A673 (cell line): ENCODE measurements around the gene BMX. TPM values are rescaled to one million over a fixed set of nuclear protein-coding genes. Genes with fewer than 3 reads are reported as not detected.

Experiments used
- BruUV-seq: library from RNA; stranded (reverse); fragments of 400-500 nt; replicated peaks from 2 replicates; lab custom pipeline; 2021; lab: Mats Ljungman, UMichigan
- CTCF ChIA-PET: fragments of 300-600 bp; sonication (Branson Sonifier 250); formaldehyde crosslinking; loops from one replicate; lab custom pipeline; 2022; ENCODE audit warnings: antibody characterized with exemption; lab: Charles Lee
- POLR2A ChIA-PET: fragments of 300-600 bp; sonication (Branson Sonifier 250); formaldehyde crosslinking; loops from one replicate; lab custom pipeline; 2022; ENCODE audit warnings: antibody characterized with exemption; ENCODE audit not compliant: low non-redundant PET; lab: Charles Lee
- DNase-seq: peaks from one replicate; pipeline ENCODE4 v3.0.0-alpha.2; 2015; ENCODE audit warnings: low spot score
- H3K27ac ChIP-seq: fragments of 200-600 bp; sonication (generic); 2 replicates; pipeline ENCODE4 v1.5.1; 2016; ENCODE audit warnings: mixed run types, low read depth, mild to moderate bottlenecking, mixed read lengths, antibody characterized with exemption, low read length; ENCODE audit not compliant: poor library complexity, severe bottlenecking
- H3K27me3 ChIP-seq: fragments of 200-600 bp; sonication (generic); replicated peaks from 2 replicates; pipeline ENCODE4 v1.6.1; 2017; ENCODE audit warnings: mixed run types, low read depth, mild to moderate bottlenecking, mixed read lengths, antibody characterized with exemption, low read length; ENCODE audit not compliant: insufficient read depth, poor library complexity
- H3K36me3 ChIP-seq: fragments of 200-600 bp; sonication (generic); 2 replicates; pipeline ENCODE4 v1.6.1; 2016; ENCODE audit warnings: mixed run types, mild to moderate bottlenecking, mixed read lengths, antibody characterized with exemption, low read length; ENCODE audit not compliant: insufficient read depth, poor library complexity, severe bottlenecking
- H3K4me1 ChIP-seq: fragments of 200-600 bp; sonication (generic); 2 replicates; pipeline ENCODE4 v1.6.1; 2017; ENCODE audit warnings: mixed run types, mild to moderate bottlenecking, mixed read lengths, antibody characterized with exemption, low read length; ENCODE audit not compliant: insufficient read depth, poor library complexity, severe bottlenecking
- H3K4me3 ChIP-seq: fragments of 200-600 bp; sonication (generic); 2 replicates; pipeline ENCODE4 v1.5.1; 2016; ENCODE audit warnings: low read depth, mixed run types, mild to moderate bottlenecking, mixed read lengths, low read length; ENCODE audit not compliant: poor library complexity, severe bottlenecking
- H3K9me3 ChIP-seq: fragments of 200-600 bp; sonication (generic); 2 replicates; pipeline ENCODE4 v1.6.1; 2016; ENCODE audit warnings: mixed run types, low read depth, mild to moderate bottlenecking, mixed read lengths, antibody characterized with exemption, low read length; ENCODE audit not compliant: poor library complexity, severe bottlenecking
- EZH2 ChIP-seq: fragments of 200-600 bp; sonication (generic); IDR thresholded peaks from 2 replicates; pipeline ENCODE4 v1.6.1; 2017; ENCODE audit warnings: borderline replicate concordance, low read depth, mild to moderate bottlenecking, mixed read lengths, antibody characterized with exemption, low read length; ENCODE audit not compliant: poor library complexity, severe bottlenecking
- intact Hi-C: fragments of 100-400 bp; cut with micrococcal nuclease; formaldehyde crosslinking; loops from one replicate; pipeline ENCODE4 v1.10.0; 2022; ENCODE audit not compliant: unreplicated experiment
- total RNA-seq: library from RNA; stranded (reverse); gene quantifications from 2 replicates; pipeline ENCODE4 v1.2.3, GENCODE V29; 2021
- TF ChIP-seq, protein P1 (sequence below): fragments of 300-800, 200-600 bp; sonication (generic); conservative IDR thresholded peaks from 2 replicates; pipeline ENCODE4 v1.5.1; 2017; ENCODE audit warnings: low read depth, mild to moderate bottlenecking, antibody characterized with exemption, low read length, moderate library complexity, mixed read lengths

BMX gene
- total RNA-seq, 1 experiment from 2014 or later: not detected

DNA sequence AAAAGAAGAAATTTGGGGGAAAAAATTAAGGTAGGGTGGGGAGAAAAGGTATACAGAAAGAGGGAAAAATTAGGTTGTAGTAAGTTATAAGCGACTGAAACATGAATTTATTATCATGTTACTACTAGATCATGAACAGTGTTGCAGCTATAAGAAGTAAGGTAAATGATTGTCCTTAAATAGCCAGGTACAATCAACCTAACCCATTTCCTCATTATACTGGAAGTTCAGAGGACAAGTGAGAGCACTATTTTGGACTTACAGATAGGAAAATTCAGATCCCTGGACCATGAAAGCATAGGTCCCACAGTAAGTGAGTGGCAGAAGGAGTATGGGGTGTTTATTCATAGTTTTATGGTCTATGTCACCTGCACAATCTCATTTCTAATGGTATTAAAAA is 31.0 kb upstream of the BMX start:
- H3K36me3 ChIP-seq: peaks cover 4% of the 10 kb centered on the region
- H3K4me3 ChIP-seq: no peak overlapping the region
- peaks cover 5% of the 10 kb centered on the region for H3K27me3 ChIP-seq
- peaks cover 12% of the 10 kb centered on the region for H3K4me1 ChIP-seq
- H3K9me3 ChIP-seq: no peaks in the 10 kb centered on the region
- BruUV-seq: no TSS peak
- POLR2A ChIA-PET: no interaction called here
- H3K27ac ChIP-seq: no peak overlapping the region
- no peak for DNase-seq
- TF ChIP-seq EZH2: no peak
- TF ChIP-seq, protein P1, sequence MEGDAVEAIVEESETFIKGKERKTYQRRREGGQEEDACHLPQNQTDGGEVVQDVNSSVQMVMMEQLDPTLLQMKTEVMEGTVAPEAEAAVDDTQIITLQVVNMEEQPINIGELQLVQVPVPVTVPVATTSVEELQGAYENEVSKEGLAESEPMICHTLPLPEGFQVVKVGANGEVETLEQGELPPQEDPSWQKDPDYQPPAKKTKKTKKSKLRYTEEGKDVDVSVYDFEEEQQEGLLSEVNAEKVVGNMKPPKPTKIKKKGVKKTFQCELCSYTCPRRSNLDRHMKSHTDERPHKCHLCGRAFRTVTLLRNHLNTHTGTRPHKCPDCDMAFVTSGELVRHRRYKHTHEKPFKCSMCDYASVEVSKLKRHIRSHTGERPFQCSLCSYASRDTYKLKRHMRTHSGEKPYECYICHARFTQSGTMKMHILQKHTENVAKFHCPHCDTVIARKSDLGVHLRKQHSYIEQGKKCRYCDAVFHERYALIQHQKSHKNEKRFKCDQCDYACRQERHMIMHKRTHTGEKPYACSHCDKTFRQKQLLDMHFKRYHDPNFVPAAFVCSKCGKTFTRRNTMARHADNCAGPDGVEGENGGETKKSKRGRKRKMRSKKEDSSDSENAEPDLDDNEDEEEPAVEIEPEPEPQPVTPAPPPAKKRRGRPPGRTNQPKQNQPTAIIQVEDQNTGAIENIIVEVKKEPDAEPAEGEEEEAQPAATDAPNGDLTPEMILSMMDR: no peak
- CTCF ChIA-PET: no interaction called here
- intact Hi-C loops: no loop called here

DNA sequence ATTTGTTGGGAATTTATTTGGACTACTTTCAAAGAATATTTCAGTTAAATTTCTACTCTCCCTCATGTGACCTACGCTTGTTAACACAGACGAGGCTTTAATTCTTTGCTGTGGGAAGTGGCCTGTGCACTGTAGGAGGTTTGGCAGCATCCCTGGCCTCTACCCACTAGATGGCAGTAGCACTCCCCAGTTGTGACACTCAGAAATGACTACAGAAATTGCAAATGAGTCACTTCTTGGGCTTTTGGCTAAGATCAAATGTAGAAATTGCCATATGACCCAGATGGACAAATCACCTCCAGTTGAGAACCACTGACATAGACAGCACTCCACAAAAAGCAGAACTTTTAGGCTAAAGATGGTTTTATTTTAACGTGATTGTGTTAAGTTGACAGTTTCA is 29.6 kb upstream of the BMX start:
- H3K27ac ChIP-seq: no peak overlapping the region
- POLR2A ChIA-PET: no interaction called here
- no TSS peak for BruUV-seq
- peak; percentile 81 for DNase-seq
- H3K36me3 ChIP-seq: peaks cover 4% of the 10 kb centered on the region
- TF ChIP-seq, protein P1: peak; percentile 89
- TF ChIP-seq EZH2: no peak
- CTCF ChIA-PET: interaction anchor here (0.7 kb wide), 1 partner anchor 89 kb away, joined by 3 read pairs; no protein-coding TSS in a partner anchor
- peaks cover 6% of the 10 kb centered on the region for H3K4me1 ChIP-seq
- H3K27me3 ChIP-seq: no peaks in the 10 kb centered on the region
- intact Hi-C loops: loop anchor here (1.0 kb wide), 1 partner anchor 94 kb away; no protein-coding TSS in a partner anchor
- no peak overlapping the region for H3K4me3 ChIP-seq
- H3K9me3 ChIP-seq: no peaks in the 10 kb centered on the region

DNA sequence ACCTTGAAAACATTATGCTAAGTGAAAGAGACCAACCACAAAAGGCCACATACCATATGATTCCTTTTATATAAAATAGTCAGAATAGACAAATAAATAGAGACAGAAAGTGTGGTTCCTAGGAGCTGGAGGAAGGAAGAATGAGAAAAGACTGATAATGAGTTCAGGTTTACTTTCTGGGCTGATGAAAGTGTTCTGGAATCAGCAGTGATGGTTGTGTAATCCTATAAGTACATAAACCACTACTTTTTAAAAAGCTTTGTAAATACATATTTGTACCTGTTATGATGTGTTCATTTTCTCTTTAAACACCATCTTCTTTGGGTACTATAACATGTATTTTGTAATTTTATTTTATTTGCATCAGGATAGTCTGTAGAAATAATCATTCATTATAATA is 28.1 kb upstream of the BMX start:
- no peak overlapping the region for H3K27ac ChIP-seq
- DNase-seq: no peak
- CTCF ChIA-PET: no interaction called here
- intact Hi-C loops: no loop called here
- H3K9me3 ChIP-seq: no peaks in the 10 kb centered on the region
- H3K4me1 ChIP-seq: peaks cover 6% of the 10 kb centered on the region
- no peak for TF ChIP-seq EZH2
- TF ChIP-seq, protein P1: no peak
- H3K4me3 ChIP-seq: no peak overlapping the region
- POLR2A ChIA-PET: no interaction called here
- BruUV-seq: no TSS peak
- H3K27me3 ChIP-seq: no peaks in the 10 kb centered on the region
- no peaks in the 10 kb centered on the region for H3K36me3 ChIP-seq
